ENCODE results near the gene SERPINE2. TPM values are rescaled to one million over a fixed set of nuclear protein-coding genes. Genes with fewer than 3 reads are reported as not detected.

The SERPINE2 gene
- total RNA-seq, 6 donors from 2014 or later, result 1.0 to 11.7 (median 3.3) TPM

GRCh38 chr2:223929571-223930102 is 109.4 kb downstream of the SERPINE2 start:
- no peaks in the 10 kb centered on the region for H3K36me3 ChIP-seq
- peak overlapping the region in 1 of 4 donors; percentile 57 for H3K27ac ChIP-seq
- H3K9me3 ChIP-seq, result no peaks in the 10 kb centered on the region
- TF ChIP-seq EP300 (IDR thresholded peaks at IDR 0.05) (no peak), POLR2A (IDR thresholded peaks at IDR 0.05) (no peak), CTCF (IDR thresholded peaks at IDR 0.05) (no peak), POLR2AphosphoS5 (IDR thresholded peaks at IDR 0.05) (no peak)
- WGBS, 2 donors, result 27 to 28% methylated on average over 4 of the region's 4 CpGs
- DNase-seq (no peak), ATAC-seq (ENCODE audit: low FRiP score in 2 of 2) (no peak)
- H3K27me3 ChIP-seq, result no peaks in the 10 kb centered on the region
- H3K4me1 ChIP-seq, result peaks cover 28 to 56% (median 46%) of the 10 kb centered on the region in 4 donors
- H3K4me3 ChIP-seq, result no peak overlapping the region

- Histone ChIP-seq H3K27me3 (no peaks in the 10 kb centered on the region), H3K4me1 (peaks cover 26 to 49% (median 40%) of the 10 kb centered on the region in 4 donors), H3K36me3 (no peaks in the 10 kb centered on the region), H3K4me3 (no peak overlapping the region), H3K9me3 (no peaks in the 10 kb centered on the region), H3K27ac (no peak overlapping the region)
- 77 to 80% methylated on average over 6 to 7 of the region's 7 CpGs for WGBS, 2 donors
- ATAC-seq (ENCODE audit: low FRiP score in 2 of 2) (peak in 1 of 2 donors; percentile 53), DNase-seq (no peak)
- TF ChIP-seq CTCF (IDR thresholded peaks at IDR 0.05) (no peak), POLR2AphosphoS5 (IDR thresholded peaks at IDR 0.05) (no peak), EP300 (IDR thresholded peaks at IDR 0.05) (no peak), POLR2A (IDR thresholded peaks at IDR 0.05) (no peak)
Observed at GRCh38 chr2:223928113-223929006, 110.7 kb downstream of the SERPINE2 start.

- Histone ChIP-seq H3K27ac (no peak overlapping the region), H3K27me3 (no peaks in the 10 kb centered on the region), H3K36me3 (no peaks in the 10 kb centered on the region), H3K9me3 (no peaks in the 10 kb centered on the region), H3K4me3 (no peak overlapping the region), H3K4me1 (peaks cover 17 to 29% (median 24%) of the 10 kb centered on the region in 4 donors)
- DNase-seq (no peak), ATAC-seq (ENCODE audit: low FRiP score in 2 of 2) (no peak)
- WGBS, 2 donors, result 91 to 92% methylated on average over 3 of the region's 3 CpGs
- TF ChIP-seq CTCF (IDR thresholded peaks at IDR 0.05), result no peak
- TF ChIP-seq POLR2AphosphoS5 (IDR thresholded peaks at IDR 0.05), result no peak
- no peak for TF ChIP-seq EP300 (IDR thresholded peaks at IDR 0.05)
- TF ChIP-seq POLR2A (IDR thresholded peaks at IDR 0.05), result no peak
Observed at GRCh38 chr2:223925106-223925505, 114.0 kb downstream of the SERPINE2 start.

Other genes starting within 250 kb of the SERPINE2 start
- gene AP1S3, start 201.7 kb downstream of the SERPINE2 start, total RNA-seq, result 10 to 100 TPM in 4 of 6 donors, 1 to 10 TPM in 2; 2.1 to 23.2 (median 11.5) TPM
- gene WDFY1, start 94.0 kb downstream of the SERPINE2 start, total RNA-seq, result 10 to 100 TPM; 32.6 to 90.1 (median 41.2) TPM
- 10 to 100 TPM in 5 of 6 donors, 1 to 10 TPM in 1; 7.9 to 24.4 (median 22.5) TPM for gene MRPL44, start 81.8 kb downstream of the SERPINE2 start, total RNA-seq

Measured in upper lobe of left lung (tissue), 6 donors.